Activated CD8-positive, alpha-beta T cell treated with anti-CD3 and anti-CD28 coated beads for 36 hours (primary cell): ENCODE data around the gene RIPOR3. TPM values are rescaled to one million over a fixed set of nuclear protein-coding genes. Genes with fewer than 3 reads are reported as not detected.
"Not testable (repeated sequence)": the region's sequence is repeated elsewhere in the genome, so short reads cannot be mapped to it uniquely, and the experiment has no call there.

Source experiments
- ATAC-seq: fragments of 200-7000 bp; cut with Tn5 transposase; one replicate; pipeline ENCODE4 v1.10.0; 2021; ENCODE audit warnings: mild to moderate bottlenecking, moderate library complexity
- CTCF ChIA-PET: fragments of 350-600 bp; sonication (Branson Sonifier 250); formaldehyde crosslinking; loops from one replicate; lab custom pipeline; 2021; ENCODE audit warnings: antibody characterized with exemption; lab: Charles Lee
- POLR2A ChIA-PET: fragments of 350-600 bp; sonication (Branson Sonifier 250); formaldehyde crosslinking; loops from one replicate; lab custom pipeline; 2021; ENCODE audit warnings: antibody characterized with exemption; lab: Charles Lee
- DNase-seq: peaks from one replicate; pipeline ENCODE4 v3.0.0-alpha.2; 2020
- H3K27ac Mint-ChIP-seq: one replicate; pipeline ENCODE4 v1.8.0; 2021; ENCODE audit warnings: mild to moderate bottlenecking, mixed read lengths
- H3K27me3 Mint-ChIP-seq: one replicate; pipeline ENCODE4 v1.8.0; 2021; ENCODE audit warnings: mixed read lengths
- H3K36me3 Mint-ChIP-seq: one replicate; pipeline ENCODE4 v1.8.0; 2021; ENCODE audit warnings: low read depth, mixed read lengths
- H3K4me1 Mint-ChIP-seq: one replicate; pipeline ENCODE4 v1.8.0; 2021; ENCODE audit warnings: low read depth, mixed read lengths
- H3K4me3 Mint-ChIP-seq: one replicate; pipeline ENCODE4 v1.8.0; 2021; ENCODE audit warnings: mild to moderate bottlenecking, moderate library complexity, mixed read lengths
- H3K9me3 Mint-ChIP-seq: one replicate; pipeline ENCODE4 v1.8.0; 2021; ENCODE audit warnings: mixed read lengths
- intact Hi-C: fragments of 100-400 bp; cut with micrococcal nuclease; formaldehyde crosslinking; loops from one replicate; pipeline ENCODE4 v1.10.0; 2022
- total RNA-seq, 2 experiments: library from RNA; stranded (reverse); gene quantifications; one replicate each; pipeline ENCODE4 v1.2.3, GENCODE V29; 2021
- TF ChIP-seq, protein P1 (sequence below): fragments of 200-600 bp; IDR thresholded peaks from one replicate; pipeline ENCODE4 v1.8.0; 2022; ENCODE audit warnings: antibody characterized with exemption, mild to moderate bottlenecking

Gene RIPOR3
- total RNA-seq, 2 experiments from 2014 or later, result not detected

DNA sequence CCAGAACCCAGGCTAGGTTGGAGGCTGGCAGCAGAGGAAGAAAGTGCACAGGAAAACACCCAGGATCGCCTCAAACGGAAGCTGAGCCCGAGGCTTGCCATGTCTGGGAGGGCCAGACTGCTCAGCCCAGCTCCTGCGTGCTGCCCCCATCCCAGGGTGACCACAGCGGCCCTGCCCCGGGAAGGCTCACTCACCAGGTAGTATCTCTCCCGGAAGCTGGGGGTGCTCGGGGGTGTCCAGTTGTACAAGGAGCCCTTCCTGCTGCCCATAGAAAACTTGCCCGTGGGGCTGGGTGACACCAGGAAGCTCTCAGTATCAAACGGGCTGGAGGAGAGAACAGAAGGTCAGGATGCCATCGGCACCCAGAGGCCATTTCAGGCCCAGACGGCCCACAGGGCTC lies 86.9 kb downstream of the RIPOR3 start:
- H3K27ac Mint-ChIP-seq, result no peak overlapping the region
- POLR2A ChIA-PET, result interaction anchor here (1.3 kb wide), 1 partner anchor 8 kb away, joined by 3 read pairs; no protein-coding TSS in a partner anchor
- no peak for ATAC-seq

DNA sequence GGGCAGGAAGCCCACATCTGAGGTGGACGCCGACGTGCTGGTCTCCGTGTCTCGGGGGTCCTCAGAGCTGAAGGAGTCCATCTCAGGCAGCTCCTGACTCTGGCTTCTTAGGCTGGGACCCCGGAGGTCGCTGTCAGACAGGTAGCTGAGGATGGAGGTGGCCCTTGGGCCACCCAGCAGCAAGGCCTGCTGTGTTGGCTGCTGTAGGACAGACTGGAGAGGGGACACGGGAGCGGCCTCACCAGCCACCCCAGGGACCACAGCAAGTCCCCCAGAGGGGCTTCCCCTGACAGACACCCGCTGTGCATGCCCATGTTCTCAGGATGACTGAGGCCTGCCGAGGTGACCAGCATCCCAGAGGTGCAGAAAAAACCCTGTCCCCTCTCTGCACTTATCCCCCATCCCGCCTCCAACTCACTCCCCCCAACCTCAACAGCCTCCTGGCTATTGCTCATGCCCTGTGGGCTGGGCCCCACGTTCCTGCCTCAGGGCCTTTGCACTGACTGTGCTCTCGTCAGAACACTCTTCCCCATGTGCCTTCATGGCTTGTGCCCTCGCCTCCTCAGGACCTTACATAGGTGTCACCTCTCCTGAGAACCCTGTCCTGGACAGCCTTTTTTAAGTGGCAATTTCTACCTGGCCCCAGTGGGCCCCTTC lies 88.8 kb downstream of the RIPOR3 start:
- intact Hi-C loops, result no loop called here
- Mint-ChIP-seq H3K36me3 (no peaks in the 10 kb centered on the region), H3K4me1 (no peaks in the 10 kb centered on the region), H3K4me3 (no peak overlapping the region), H3K27ac (no peak overlapping the region), H3K9me3 (no peaks in the 10 kb centered on the region), H3K27me3 (peaks cover 2% of the 10 kb centered on the region)
- ChIA-PET CTCF (no interaction called here), POLR2A (no interaction called here)
- ATAC-seq (no peak), DNase-seq (no peak)
- TF ChIP-seq, protein P1, sequence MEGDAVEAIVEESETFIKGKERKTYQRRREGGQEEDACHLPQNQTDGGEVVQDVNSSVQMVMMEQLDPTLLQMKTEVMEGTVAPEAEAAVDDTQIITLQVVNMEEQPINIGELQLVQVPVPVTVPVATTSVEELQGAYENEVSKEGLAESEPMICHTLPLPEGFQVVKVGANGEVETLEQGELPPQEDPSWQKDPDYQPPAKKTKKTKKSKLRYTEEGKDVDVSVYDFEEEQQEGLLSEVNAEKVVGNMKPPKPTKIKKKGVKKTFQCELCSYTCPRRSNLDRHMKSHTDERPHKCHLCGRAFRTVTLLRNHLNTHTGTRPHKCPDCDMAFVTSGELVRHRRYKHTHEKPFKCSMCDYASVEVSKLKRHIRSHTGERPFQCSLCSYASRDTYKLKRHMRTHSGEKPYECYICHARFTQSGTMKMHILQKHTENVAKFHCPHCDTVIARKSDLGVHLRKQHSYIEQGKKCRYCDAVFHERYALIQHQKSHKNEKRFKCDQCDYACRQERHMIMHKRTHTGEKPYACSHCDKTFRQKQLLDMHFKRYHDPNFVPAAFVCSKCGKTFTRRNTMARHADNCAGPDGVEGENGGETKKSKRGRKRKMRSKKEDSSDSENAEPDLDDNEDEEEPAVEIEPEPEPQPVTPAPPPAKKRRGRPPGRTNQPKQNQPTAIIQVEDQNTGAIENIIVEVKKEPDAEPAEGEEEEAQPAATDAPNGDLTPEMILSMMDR, result no peak

More for the DNA sequence above, 86.9 kb downstream of the RIPOR3 start:
- H3K4me1 Mint-ChIP-seq, result no peaks in the 10 kb centered on the region
- H3K36me3 Mint-ChIP-seq, result no peaks in the 10 kb centered on the region
- no peaks in the 10 kb centered on the region for H3K9me3 Mint-ChIP-seq
- TF ChIP-seq, protein P1, result no peak
- CTCF ChIA-PET, result interaction anchor here (1.0 kb wide), 1 partner anchor 16 kb away, joined by 3 read pairs; no protein-coding TSS in a partner anchor
- intact Hi-C loops, result no loop called here
- DNase-seq, result no peak
- peaks cover 2% of the 10 kb centered on the region for H3K27me3 Mint-ChIP-seq
- H3K4me3 Mint-ChIP-seq, result no peak overlapping the region

DNA sequence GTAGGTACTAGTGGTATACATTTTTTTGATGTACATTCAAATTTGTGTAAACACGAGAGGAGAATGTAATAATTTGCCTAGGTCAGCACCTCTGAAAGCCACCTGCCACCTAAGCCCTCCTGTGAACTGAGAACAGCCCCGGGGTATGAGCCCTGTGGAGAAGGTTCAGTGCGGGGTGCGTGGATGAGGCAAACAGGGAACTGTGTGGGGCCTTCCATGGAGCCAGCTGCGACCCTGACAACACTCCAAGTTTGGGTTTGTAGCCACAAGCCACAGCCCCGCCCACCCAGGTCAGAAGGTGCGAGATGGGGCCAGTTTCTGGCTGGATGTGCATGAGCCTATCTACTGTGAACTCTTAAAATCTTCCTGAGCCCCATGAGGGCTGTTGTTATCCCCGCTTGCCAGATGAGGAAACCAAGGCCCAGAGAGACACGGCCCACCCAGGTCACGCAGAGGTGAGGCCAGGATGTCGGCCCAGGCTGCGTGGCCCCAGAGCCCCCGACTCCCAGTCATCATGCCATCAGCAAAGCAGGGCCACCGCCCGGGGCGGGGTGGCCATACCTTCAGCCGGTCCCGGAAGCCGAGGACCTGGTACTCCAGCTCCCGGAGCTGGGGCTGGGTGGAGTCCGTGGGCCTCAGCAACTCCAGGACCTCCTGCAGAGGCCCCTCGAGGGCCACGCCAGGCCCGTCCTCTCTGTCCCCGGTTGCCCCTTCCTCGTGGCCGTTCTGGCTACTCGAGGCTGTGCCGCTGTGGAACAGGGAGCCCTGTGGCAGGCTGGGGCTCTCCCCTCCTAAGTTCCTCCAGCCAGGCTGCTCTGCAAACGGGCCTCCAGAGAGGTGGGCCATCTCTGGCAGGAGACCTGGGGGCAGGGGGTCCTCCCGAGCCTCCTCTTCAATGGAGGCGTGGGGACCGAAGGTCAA lies 89.6 kb downstream of the RIPOR3 start:
- intact Hi-C loops, result no loop called here
- no peak overlapping the region for H3K4me3 Mint-ChIP-seq
- H3K27me3 Mint-ChIP-seq, result peaks cover 2% of the 10 kb centered on the region
- CTCF ChIA-PET, result interaction anchor here (0.9 kb wide), 1 partner anchor 13 kb away, joined by 3 read pairs; no protein-coding TSS in a partner anchor
- DNase-seq, result peak; percentile 31
- no peak overlapping the region for H3K27ac Mint-ChIP-seq
- TF ChIP-seq, protein P1, result no peak
- no peaks in the 10 kb centered on the region for H3K4me1 Mint-ChIP-seq
- H3K36me3 Mint-ChIP-seq, result no peaks in the 10 kb centered on the region
- POLR2A ChIA-PET, result no interaction called here
- ATAC-seq, result no peak
- no peaks in the 10 kb centered on the region for H3K9me3 Mint-ChIP-seq

DNA sequence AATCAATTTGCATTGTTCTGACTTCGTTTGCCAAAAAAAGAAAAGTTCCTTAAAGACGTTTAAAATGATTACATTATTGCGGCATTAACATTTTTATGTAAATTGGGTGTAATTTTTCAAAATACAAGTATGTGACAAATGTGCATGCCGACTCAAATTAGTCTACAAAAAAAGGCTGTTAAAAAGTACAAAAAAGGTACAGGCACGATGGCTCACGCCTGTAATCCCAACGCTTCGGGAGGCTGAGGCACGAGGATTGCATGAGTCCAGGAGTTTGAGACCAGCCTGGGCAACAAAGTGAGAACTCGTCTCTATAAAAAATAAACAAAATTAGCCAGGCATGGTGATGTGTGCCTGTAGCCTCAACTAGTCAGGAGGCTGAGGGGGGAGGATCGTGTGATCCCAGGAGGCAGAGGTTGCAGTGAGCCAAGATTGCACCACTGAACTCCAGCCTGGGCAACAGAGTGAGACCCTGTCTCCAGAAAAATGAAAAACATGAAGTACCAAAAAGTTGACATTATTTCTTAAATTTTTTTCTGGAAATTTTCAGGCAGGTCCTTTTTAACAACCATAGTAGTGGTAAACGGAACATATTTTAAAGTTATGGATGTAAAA lies 91.0 kb downstream of the RIPOR3 start:
- Mint-ChIP-seq H3K36me3 (no peaks in the 10 kb centered on the region), H3K9me3 (no peaks in the 10 kb centered on the region), H3K4me1 (no peaks in the 10 kb centered on the region), H3K27me3 (peaks cover 2% of the 10 kb centered on the region), H3K4me3 (no peak overlapping the region), H3K27ac (no peak overlapping the region)
- CTCF ChIA-PET, result no interaction called here
- POLR2A ChIA-PET, result no interaction called here
- no peak for DNase-seq
- TF ChIP-seq, protein P1, result no peak
- no peak for ATAC-seq
- intact Hi-C loops, result no loop called here

DNA sequence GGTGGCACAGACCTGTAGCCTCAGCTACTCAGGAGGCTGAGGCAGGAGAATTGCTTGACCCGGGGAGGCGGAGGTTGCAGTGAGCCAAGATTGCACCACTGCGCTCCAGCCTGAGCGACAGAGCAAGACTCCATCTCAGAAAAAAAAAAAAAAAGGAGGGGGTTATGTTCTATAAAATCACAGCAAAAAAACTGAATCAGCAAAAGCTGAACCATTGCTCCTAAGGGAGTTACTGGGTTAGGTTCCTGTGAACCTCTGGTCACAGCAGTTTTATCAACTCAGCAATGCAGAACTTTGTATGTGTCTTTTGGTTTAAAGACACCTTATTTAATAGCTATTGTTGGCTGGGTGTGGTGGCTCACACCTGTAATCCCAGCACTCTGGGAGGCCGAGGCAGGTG lies 92.6 kb downstream of the RIPOR3 start:
- H3K36me3 Mint-ChIP-seq, H3K27me3 Mint-ChIP-seq, H3K4me1 Mint-ChIP-seq, H3K27ac Mint-ChIP-seq, intact Hi-C loops, DNase-seq, H3K4me3 Mint-ChIP-seq, ATAC-seq, POLR2A ChIA-PET, H3K9me3 Mint-ChIP-seq: not testable (repeated sequence)
- CTCF ChIA-PET, result interaction anchor here (1.0 kb wide), 1 partner anchor 10 kb away, joined by 3 read pairs; no protein-coding TSS in a partner anchor
